Retina (tissue), 1 donor: ENCODE results near the gene CHRD.

Experiments
- DNase-seq: peaks from one replicate; pipeline ENCODE4 v3.0.0-alpha.2; 2016

CHRD gene

DNA sequence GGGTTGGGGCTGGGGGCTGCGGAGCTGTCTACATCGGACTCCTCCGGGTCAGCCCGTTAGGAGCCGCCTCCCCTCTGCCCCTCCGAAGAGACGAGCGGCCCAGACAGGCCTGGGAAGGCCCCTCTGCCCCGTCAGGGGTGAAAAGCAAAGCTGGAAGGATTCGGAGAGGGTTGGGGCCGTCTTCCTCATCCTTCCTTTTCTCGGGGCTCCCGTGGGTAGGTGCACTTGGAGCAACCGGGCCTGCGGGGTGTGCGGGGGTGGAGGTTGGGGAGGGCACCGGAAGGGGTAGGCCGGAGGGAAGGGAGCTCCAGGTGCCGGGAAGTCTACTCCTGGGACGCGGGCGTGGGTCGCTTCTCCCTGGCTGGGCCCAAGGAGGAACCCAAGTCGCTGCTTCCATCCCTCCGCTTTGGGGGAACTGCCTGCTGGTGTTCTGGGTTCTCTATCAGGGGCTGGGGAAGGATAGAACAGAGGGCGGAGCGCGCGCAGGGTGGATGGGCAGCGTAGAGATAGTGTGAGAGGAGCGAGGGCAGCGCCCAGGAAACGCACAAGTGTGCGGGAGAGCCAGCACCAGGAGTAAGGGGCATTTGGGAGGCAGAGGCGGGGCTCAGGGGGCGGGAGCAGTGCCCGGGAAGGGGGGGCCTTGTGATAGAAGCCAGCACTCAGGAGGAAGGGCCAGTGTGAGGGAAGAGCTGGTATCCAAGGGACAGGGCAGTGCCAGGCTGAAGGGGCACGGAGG, 17.8 kb upstream of the CHRD start:
- DNase-seq = peak; percentile 79

DNA sequence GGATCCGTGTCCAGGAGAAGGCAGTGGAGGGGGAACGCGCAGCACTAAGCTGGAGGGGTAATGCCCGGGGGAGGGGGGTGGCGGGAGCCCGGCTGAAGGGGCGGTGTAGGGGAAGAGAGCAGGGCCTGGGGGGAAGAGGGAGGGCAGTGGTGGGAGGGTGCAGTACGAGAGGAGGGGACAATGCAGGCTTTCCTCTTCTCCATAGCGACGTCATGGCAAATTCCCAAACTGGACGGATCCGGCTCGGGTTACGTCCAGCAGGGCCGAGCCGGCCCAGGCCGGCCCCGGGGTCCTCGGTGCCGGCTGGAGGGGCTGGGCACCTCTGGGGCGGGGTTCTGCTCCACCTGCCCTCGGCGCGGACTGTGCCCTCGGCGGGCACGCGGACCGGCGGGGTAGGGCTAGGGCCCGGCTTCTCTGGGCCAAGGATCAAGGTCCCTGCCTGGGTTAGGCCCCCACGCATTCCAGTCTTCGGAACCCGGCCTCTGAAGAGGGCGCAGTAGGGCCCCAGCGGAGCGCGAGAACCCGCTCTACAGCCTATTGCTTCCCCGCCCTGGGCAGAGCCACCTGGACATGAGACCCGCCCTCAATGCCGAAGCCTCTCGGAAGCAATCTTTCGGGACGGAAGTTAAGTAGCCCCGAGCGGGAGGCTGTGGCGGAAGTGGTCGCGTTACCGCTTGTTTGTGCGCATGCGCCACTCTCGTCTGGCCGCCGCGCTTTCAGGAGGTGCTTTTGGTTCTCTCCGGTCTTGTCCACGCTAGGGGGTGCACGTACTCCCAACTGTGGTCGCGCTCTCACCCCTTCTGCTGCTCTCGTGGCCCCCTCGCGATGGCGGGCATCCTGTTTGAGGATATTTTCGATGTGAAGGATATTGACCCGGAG, 16.9 kb upstream of the CHRD start:
- peak; percentile 97 for DNase-seq

DNA sequence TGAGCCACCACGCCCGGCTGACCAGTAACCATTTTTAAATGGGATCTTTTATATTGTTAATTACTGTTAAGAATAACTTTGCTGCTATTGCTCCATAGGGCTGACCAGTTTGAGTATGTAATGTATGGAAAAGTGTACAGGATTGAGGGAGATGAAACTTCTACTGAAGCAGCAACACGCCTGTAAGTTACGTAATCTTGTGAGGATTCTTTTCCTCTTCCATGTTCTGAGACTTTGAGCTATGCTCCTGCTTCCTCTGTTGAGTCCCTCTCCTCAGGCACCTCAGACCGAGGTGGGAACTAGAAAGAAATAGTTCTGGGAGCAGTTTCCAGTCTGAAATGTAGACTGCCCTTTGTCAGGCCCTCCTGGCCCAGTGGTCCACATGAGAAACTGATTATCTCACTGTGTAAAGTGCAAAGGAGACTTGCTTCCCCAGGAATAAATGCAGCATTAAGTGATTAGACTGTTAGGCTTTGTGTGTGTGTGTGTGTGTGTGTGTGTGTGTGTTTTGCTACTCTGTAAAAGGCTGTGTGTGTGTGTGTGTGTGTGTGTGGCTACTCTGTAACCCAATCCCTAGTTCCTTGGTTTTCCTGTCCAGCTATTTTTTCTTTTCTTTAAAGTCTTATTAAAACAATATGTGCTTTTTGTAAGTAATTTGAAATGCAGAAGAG, 13.1 kb upstream of the CHRD start:
- DNase-seq = no peak

GRCh38 chr3:184368116-184368515, 11.7 kb upstream of the CHRD start:
- DNase-seq = no peak

- DNase-seq = no peak
Observed at GRCh38 chr3:184368586-184369183, 11.2 kb upstream of the CHRD start.

DNA sequence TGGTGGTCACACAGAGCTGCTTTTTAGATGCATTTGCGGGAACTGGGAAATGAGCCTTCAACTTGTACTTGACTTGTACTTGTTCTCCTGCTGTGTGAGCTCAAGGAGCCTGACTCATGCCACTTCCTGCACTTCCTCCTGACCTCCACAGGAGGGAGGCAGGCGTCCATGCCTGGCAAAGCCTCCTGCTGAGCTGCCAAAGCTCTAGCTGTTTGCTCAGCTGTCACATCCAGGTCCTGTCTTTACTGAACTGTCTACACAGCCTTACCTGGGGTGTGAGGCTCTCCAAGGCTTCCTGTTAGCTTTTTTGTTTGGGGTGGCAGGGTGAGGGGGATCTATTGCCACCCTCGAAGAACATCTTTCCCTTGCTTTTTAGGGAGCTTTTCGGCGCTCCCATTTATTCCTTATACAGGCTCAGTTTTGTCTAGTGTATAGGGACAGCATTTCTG, 8.3 kb upstream of the CHRD start:
- peak; percentile 74 for DNase-seq

- no peak for DNase-seq
Observed at GRCh38 chr3:184372296-184372821, 7.5 kb upstream of the CHRD start.

- no peak for DNase-seq
Observed at GRCh38 chr3:184372911-184373310, 6.9 kb upstream of the CHRD start.

GRCh38 chr3:184373422-184373821, 6.4 kb upstream of the CHRD start:
- no peak for DNase-seq

DNA sequence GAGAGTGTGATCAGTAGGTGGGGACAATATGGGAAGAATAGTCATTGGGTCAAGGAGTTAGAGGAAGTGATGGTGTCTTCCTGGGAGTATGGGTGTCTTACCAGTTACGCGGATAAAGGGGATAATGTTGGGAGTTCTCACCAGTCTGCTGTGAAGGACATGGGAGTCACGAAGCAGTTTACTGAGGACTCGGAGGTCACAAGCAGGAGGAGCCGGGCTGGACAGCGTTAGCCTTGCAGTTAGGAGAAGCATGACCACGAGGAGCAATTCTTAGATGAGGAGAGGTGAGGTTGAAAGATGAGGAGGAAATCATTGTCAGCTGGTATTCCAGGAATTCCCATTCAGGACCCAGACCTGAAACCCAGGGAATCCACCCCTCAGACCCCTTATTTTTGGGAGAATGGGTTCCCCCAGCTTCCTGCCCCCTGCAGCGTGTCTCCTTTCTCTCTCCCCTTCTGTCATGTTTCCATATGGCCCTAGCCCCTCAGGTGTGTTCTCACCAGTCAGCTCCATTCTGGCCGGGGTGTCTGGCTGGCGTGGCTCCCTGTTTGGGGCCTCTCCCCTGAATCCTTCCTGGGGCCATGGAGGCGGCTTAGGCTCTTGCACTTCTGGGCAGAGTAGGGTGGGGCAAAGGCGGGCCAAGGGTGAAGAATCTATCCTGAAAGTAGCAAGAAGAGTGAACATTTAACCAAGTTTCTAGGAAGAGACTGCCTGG, 4.0 kb upstream of the CHRD start:
- no peak for DNase-seq

- no peak for DNase-seq
Observed at GRCh38 chr3:184377374-184377773, 2.5 kb upstream of the CHRD start.

DNA sequence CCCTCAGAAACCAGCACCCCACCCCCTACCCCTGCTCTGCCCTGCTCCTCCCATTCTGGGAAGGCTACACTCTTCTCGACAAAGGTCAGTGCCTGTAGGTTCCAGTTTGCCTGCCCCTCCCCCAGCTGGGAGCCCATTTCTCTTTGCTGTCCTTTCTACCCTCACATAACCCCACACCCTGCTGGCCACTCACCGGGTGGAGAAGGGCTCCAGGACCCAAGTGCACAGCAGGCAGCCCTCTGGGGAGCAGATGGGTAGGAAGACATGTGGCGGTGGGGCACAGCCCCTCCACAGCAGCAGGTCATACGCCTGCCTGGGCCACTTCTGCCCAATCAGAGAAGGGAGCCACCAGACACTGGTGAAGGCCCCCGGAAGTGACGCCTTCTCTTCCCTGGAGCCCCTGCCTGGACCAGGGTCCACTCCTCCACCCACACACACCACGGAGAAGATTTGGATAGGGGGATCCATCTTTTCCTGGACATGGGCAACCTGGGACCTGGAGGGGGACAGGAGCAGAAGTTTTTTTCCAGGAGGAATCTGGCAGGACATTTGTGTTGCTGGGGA, 1.9 kb upstream of the CHRD start, which contains the start of gene THPO:
THPO (minus strand) TSS at position 326 of the 564 bp plus-strand sequence. CDS start 1,948 bp downstream, outside the sequence.
- DNase-seq = no peak

- no peak for DNase-seq
Observed at GRCh38 chr3:184378651-184379357, 1.1 kb upstream of the CHRD start.

DNA sequence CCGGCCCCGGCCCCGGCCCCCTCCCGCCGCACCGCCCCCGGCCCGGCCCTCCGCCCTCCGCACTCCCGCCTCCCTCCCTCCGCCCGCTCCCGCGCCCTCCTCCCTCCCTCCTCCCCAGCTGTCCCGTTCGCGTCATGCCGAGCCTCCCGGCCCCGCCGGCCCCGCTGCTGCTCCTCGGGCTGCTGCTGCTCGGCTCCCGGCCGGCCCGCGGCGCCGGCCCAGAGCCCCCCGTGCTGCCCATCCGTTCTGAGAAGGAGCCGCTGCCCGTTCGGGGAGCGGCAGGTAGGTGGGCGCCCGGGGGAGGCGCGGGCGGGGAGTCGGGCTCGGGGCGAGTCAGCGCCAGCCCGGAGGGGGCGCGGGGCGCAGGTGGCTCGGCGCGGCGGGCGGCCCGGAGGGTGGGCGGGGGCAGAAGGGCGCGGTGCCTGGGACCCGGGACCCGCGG, 352 bp downstream of the CHRD start:
- DNase-seq = no peak

GRCh38 chr3:184380627-184381260, 890 bp downstream of the CHRD start:
- peak; percentile 63 for DNase-seq

DNA sequence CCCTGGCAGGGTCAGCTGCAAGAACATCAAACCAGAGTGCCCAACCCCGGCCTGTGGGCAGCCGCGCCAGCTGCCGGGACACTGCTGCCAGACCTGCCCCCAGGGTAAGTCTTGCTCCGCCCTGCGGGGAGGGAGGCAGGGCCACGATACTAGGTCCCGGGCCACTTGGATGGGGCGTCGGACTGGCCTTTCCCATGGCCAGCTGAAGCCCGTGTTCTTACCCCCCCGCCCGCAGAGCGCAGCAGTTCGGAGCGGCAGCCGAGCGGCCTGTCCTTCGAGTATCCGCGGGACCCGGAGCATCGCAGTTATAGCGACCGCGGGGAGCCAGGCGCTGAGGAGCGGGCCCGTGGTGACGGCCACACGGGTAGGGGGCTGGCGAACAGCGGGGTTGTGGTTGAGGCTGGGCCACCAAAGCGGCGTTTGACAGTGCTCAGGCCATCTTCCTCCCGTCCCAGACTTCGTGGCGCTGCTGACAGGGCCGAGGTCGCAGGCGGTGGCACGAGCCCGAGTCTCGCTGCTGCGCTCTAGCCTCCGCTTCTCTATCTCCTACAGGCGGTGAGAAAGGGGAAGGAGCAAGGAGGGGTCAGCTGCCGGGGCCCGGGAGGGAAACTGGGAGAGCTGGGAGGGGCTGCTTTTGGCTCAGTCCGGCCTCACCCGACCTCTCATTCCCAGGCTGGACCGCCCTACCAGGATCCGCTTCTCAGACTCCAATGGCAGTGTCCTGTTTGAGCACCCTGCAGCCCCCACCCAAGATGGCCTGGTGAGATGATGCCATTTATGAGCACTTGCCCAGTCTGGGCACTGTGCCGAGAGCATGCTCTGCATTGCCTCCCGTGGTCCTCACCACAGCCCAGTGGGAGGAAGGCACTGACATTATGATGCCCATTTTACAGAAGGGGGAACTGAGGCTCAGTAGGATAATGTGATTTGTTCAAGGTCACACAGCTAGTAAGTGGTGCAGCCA, 1.7 kb downstream of the CHRD start:
- peak; percentile 75 for DNase-seq

GRCh38 chr3:184382326-184383032, 2.6 kb downstream of the CHRD start:
- no peak for DNase-seq

GRCh38 chr3:184383033-184383740, 3.3 kb downstream of the CHRD start:
- DNase-seq = no peak
